ENCODE data around the gene UBE2Q2. TPM values are rescaled to one million over a fixed set of nuclear protein-coding genes. Genes with fewer than 3 reads are reported as not detected.

Gene UBE2Q2
- total RNA-seq, 2 experiments from 2014 or later = 25.5 to 36.3 TPM

- Mint-ChIP-seq H3K4me3 (no peak overlapping the region), H3K36me3 (peaks cover 34% of the 10 kb centered on the region), H3K4me1 (peaks cover 60% of the 10 kb centered on the region), H3K27ac (no peak overlapping the region), H3K27me3 (no peaks in the 10 kb centered on the region), H3K9me3 (ENCODE audit: low read depth) (no peaks in the 10 kb centered on the region)
- DNase-seq = no peak
- ATAC-seq = no peak
- CTCF ChIA-PET = interaction anchor here (0.8 to 2.1 kb wide), 4 partner anchors 9 to 116 kb away, joined by 3 to 4 read pairs (median 4); no protein-coding TSS in a partner anchor
These were observed 82.2 kb downstream of the UBE2Q2 start for GRCh38 chr15:75925440-75925839.

DNA sequence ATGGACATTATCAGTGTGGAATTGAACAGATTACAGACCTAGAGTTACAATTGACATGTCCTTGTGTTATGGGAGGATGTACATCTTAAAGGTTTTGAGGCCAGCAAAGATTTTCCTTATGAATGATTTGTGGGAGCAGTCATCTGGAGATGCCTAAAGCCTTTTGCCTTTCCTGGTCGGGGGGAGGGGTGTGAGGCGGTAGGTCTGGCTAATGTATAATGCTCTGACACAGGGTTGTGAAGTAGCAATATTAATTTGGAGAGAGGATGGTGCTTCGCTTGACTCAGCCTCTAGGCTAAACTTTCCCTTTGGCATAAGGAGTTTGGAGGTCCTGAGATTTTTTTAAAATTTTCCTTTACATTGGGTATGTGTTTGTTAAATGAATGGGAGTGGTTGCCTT is 83.7 kb downstream of the UBE2Q2 start:
- Mint-ChIP-seq H3K4me1 (peaks cover 66% of the 10 kb centered on the region), H3K36me3 (peaks cover 42% of the 10 kb centered on the region), H3K4me3 (no peak overlapping the region), H3K27me3 (no peaks in the 10 kb centered on the region), H3K9me3 (ENCODE audit: low read depth) (no peaks in the 10 kb centered on the region), H3K27ac (no peak overlapping the region)
- ATAC-seq (no peak), DNase-seq (no peak)
- CTCF ChIA-PET = no interaction called here

- Mint-ChIP-seq H3K4me1 (peaks cover 59% of the 10 kb centered on the region), H3K36me3 (peaks cover 41% of the 10 kb centered on the region), H3K27ac (no peak overlapping the region), H3K9me3 (ENCODE audit: low read depth) (no peaks in the 10 kb centered on the region), H3K27me3 (no peaks in the 10 kb centered on the region), H3K4me3 (no peak overlapping the region)
- ATAC-seq = no peak
- CTCF ChIA-PET = no interaction called here
- no peak for DNase-seq
These were observed 84.4 kb downstream of the UBE2Q2 start for GRCh38 chr15:75927601-75928000.

DNA sequence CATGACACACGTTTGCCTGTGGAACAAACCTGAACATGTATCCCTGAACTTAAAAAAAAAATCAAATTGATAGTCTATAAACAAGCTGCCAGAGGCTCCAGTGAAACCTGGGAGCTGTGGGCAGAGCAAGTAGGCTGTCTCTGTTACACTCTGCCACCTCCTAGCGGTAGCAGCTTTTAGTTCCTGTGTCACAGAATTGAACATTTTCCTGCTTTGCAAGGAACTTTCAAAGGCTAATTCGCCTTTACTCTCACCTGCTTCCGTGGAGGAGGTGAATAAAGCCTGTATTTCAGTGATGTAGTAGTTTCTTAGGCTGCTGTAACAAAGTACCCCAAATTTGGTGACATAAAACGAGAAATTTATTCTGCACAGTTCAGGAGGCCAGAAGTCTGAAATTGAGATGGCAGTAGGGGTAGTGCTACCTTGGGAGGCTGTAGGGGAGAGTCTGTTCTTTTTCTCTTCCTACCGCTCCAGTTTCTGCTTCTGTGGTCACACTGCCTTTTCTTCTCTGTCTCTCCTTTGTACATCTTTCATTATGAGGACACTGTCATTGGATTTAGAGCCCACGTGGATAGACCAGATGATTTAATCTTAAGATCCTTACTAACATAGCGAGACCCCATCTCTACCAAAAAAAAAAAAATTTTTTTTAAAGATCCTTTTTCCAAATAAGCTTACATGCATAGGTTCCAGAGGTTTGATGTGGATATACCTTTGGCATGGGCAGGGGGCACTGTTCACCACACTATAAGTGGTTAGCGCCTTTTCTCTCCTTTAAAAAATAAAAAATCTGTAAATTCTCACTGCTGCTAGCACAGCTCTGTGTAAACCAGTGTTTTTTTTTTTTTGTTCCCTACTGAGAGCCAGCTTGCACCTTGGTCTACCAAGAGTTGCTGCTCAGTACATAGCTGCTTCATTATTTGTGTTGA is 85.7 kb downstream of the UBE2Q2 start:
- H3K4me1 Mint-ChIP-seq = peaks cover 47% of the 10 kb centered on the region
- ATAC-seq (no peak), DNase-seq (no peak)
- H3K36me3 Mint-ChIP-seq = peaks cover 42% of the 10 kb centered on the region
- H3K27ac Mint-ChIP-seq = no peak overlapping the region
- CTCF ChIA-PET = interaction anchor here (1.0 to 1.6 kb wide), 5 partner anchors 22 to 210 kb away, joined by 3 to 6 read pairs (median 3); no protein-coding TSS in a partner anchor
- no peak overlapping the region for H3K4me3 Mint-ChIP-seq
- H3K27me3 Mint-ChIP-seq = no peaks in the 10 kb centered on the region
- H3K9me3 Mint-ChIP-seq (ENCODE audit: low read depth) = no peaks in the 10 kb centered on the region

- CTCF ChIA-PET = interaction anchor here (1.1 to 1.6 kb wide), 4 partner anchors 103 to 209 kb away, joined by 3 to 6 read pairs (median 4); no protein-coding TSS in a partner anchor
- peak; percentile 30 for ATAC-seq
- H3K4me3 Mint-ChIP-seq = no peak overlapping the region
- peaks cover 41% of the 10 kb centered on the region for H3K36me3 Mint-ChIP-seq
- peak overlapping the region; percentile 2 for H3K27ac Mint-ChIP-seq
- H3K4me1 Mint-ChIP-seq = peaks cover 41% of the 10 kb centered on the region
- DNase-seq = no peak
- H3K9me3 Mint-ChIP-seq (ENCODE audit: low read depth) = no peaks in the 10 kb centered on the region
- H3K27me3 Mint-ChIP-seq = no peaks in the 10 kb centered on the region
These were observed 86.7 kb downstream of the UBE2Q2 start for GRCh38 chr15:75929799-75930565.

DNA sequence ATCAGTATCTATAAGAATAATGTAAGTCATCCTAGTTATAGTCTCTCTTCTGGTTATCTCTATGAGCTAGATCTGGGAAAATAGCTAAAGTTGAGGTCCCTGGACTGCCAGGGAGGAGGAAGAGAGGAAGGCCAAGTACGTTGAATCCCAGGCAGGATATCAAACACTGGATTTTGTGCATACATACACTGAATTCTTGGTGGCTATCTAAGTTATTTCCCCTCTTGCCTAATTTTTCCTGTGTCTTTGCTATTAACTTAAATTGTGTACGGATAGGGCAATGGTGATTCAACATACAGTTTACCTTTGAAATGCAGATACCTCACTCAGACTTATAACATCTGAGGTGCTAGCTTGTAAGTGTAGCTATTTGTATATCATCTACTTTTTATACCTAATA is 87.6 kb downstream of the UBE2Q2 start:
- H3K36me3 Mint-ChIP-seq = peaks cover 42% of the 10 kb centered on the region
- no peaks in the 10 kb centered on the region for H3K27me3 Mint-ChIP-seq
- CTCF ChIA-PET = interaction anchor here (1.1 kb wide), 1 partner anchor 129 kb away, joined by 4 read pairs; no protein-coding TSS in a partner anchor
- DNase-seq (no peak), ATAC-seq (no peak)
- no peak overlapping the region for H3K4me3 Mint-ChIP-seq
- no peak overlapping the region for H3K27ac Mint-ChIP-seq
- H3K9me3 Mint-ChIP-seq (ENCODE audit: low read depth) = no peaks in the 10 kb centered on the region
- H3K4me1 Mint-ChIP-seq = peaks cover 36% of the 10 kb centered on the region

GRCh38 chr15:75942464-75942863 is 99.2 kb downstream of the UBE2Q2 start:
- ATAC-seq (no peak), DNase-seq (no peak)
- H3K9me3 Mint-ChIP-seq (ENCODE audit: low read depth) = peaks cover 2% of the 10 kb centered on the region
- no peak overlapping the region for H3K27ac Mint-ChIP-seq
- H3K4me1 Mint-ChIP-seq = peaks cover 6% of the 10 kb centered on the region
- CTCF ChIA-PET = no interaction called here
- H3K4me3 Mint-ChIP-seq = no peak overlapping the region
- H3K36me3 Mint-ChIP-seq = peaks cover 13% of the 10 kb centered on the region
- peaks cover 22% of the 10 kb centered on the region for H3K27me3 Mint-ChIP-seq

DNA sequence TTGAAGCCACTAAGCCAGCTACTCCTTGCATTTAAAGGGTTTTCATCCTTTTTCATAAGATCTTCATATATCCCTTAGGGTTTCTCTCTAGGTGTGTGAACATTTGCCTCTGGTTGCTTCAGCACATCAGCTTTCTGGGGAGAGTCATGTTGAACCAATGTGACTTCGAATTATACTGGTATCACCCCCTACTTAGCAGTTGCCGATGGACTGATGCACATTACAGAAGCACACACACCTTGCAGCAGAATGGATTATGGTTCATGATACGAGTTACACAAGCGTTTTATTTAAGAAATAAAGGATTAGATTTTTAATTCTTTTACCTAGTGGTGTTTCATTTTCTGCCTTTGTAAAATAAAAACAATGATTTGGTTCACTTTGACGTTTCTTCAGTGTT is 100.0 kb downstream of the UBE2Q2 start:
- DNase-seq = no peak
- Mint-ChIP-seq H3K27me3 (peaks cover 27% of the 10 kb centered on the region), H3K27ac (no peak overlapping the region), H3K4me1 (peaks cover 6% of the 10 kb centered on the region), H3K36me3 (peaks cover 6% of the 10 kb centered on the region), H3K9me3 (ENCODE audit: low read depth) (peaks cover 2% of the 10 kb centered on the region), H3K4me3 (no peak overlapping the region)
- ATAC-seq = no peak
- CTCF ChIA-PET = no interaction called here

- peaks cover 1% of the 10 kb centered on the region for H3K36me3 Mint-ChIP-seq
- CTCF ChIA-PET = no interaction called here
- peaks cover 6% of the 10 kb centered on the region for H3K4me1 Mint-ChIP-seq
- DNase-seq (no peak), ATAC-seq (no peak)
- peaks cover 30% of the 10 kb centered on the region for H3K27me3 Mint-ChIP-seq
- H3K4me3 Mint-ChIP-seq = no peak overlapping the region
- H3K9me3 Mint-ChIP-seq (ENCODE audit: low read depth) = peaks cover 2% of the 10 kb centered on the region
- H3K27ac Mint-ChIP-seq = no peak overlapping the region
These were observed 100.5 kb downstream of the UBE2Q2 start for GRCh38 chr15:75943713-75944215.

DNA sequence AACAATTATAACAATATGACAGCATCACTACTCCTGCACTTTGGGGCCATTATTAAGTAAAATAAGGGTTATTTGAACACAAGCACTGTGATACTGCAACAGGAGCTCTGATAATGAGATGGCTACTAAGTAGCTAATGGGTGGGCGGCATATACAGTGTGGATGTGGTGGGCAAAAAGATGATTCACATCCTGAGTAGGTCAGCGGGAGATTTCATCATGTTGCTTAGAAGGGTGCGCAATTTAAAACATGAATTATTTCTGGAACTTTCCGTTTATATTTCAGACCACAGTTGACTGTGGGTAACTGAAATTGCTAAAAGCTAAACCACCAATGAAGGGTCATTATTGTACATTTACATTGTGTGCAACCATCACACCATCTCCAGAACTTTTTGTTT is 102.7 kb downstream of the UBE2Q2 start:
- peaks cover 2% of the 10 kb centered on the region for H3K9me3 Mint-ChIP-seq (ENCODE audit: low read depth)

DNA sequence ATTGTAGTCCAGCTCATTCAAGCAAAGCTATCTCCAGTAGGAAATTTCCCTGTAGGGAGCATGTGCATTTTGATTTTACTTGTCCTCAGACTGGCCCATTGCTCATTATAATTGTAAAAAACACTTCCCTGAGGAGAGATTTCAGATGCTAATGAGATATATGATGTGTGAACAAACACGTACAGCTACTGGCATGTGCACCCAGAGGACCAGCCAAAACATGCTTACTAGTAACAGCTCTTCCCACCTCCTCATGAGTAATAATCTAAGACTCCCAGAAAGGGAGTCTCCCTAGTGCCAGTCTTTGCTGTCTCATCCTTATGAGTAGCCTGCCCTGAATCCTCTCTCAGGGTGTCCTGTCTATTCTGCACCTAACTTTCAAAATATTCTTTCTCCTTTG is 103.8 kb downstream of the UBE2Q2 start:
- peaks cover 2% of the 10 kb centered on the region for H3K9me3 Mint-ChIP-seq (ENCODE audit: low read depth)
- peaks cover 58% of the 10 kb centered on the region for H3K27me3 Mint-ChIP-seq
- ATAC-seq (no peak), DNase-seq (no peak)
- peaks cover 8% of the 10 kb centered on the region for H3K4me1 Mint-ChIP-seq
- H3K27ac Mint-ChIP-seq = no peak overlapping the region
- H3K4me3 Mint-ChIP-seq = no peak overlapping the region
- CTCF ChIA-PET = no interaction called here
- peaks cover 1% of the 10 kb centered on the region for H3K36me3 Mint-ChIP-seq

More for the DNA sequence above, 102.7 kb downstream of the UBE2Q2 start:
- no peak overlapping the region for H3K27ac Mint-ChIP-seq
- CTCF ChIA-PET = no interaction called here
- peaks cover 1% of the 10 kb centered on the region for H3K36me3 Mint-ChIP-seq
- ATAC-seq (no peak), DNase-seq (no peak)
- peaks cover 49% of the 10 kb centered on the region for H3K27me3 Mint-ChIP-seq
- H3K4me1 Mint-ChIP-seq = peaks cover 6% of the 10 kb centered on the region
- no peak overlapping the region for H3K4me3 Mint-ChIP-seq

GRCh38 chr15:75948761-75949296 is 105.6 kb downstream of the UBE2Q2 start:
- Mint-ChIP-seq H3K27ac (no peak overlapping the region), H3K27me3 (peaks cover 69% of the 10 kb centered on the region), H3K36me3 (peaks cover 1% of the 10 kb centered on the region), H3K4me3 (no peak overlapping the region), H3K9me3 (ENCODE audit: low read depth) (peaks cover 2% of the 10 kb centered on the region), H3K4me1 (peaks cover 16% of the 10 kb centered on the region)
- CTCF ChIA-PET = no interaction called here
- DNase-seq = no peak
- ATAC-seq = no peak

All from activated CD8-positive, alpha-beta memory T cell treated with anti-CD3 and anti-CD28 coated beads, Interleukin-2, amount 10 ng/mL, durations not matched to agents 7 days and 5 days (primary cell).